ENCODE measurements around the gene NPHP4.

GRCh38 chr1:5895446-5896406 lies 96.5 kb downstream of the NPHP4 start:
- TF ChIP-seq, protein P1, sequence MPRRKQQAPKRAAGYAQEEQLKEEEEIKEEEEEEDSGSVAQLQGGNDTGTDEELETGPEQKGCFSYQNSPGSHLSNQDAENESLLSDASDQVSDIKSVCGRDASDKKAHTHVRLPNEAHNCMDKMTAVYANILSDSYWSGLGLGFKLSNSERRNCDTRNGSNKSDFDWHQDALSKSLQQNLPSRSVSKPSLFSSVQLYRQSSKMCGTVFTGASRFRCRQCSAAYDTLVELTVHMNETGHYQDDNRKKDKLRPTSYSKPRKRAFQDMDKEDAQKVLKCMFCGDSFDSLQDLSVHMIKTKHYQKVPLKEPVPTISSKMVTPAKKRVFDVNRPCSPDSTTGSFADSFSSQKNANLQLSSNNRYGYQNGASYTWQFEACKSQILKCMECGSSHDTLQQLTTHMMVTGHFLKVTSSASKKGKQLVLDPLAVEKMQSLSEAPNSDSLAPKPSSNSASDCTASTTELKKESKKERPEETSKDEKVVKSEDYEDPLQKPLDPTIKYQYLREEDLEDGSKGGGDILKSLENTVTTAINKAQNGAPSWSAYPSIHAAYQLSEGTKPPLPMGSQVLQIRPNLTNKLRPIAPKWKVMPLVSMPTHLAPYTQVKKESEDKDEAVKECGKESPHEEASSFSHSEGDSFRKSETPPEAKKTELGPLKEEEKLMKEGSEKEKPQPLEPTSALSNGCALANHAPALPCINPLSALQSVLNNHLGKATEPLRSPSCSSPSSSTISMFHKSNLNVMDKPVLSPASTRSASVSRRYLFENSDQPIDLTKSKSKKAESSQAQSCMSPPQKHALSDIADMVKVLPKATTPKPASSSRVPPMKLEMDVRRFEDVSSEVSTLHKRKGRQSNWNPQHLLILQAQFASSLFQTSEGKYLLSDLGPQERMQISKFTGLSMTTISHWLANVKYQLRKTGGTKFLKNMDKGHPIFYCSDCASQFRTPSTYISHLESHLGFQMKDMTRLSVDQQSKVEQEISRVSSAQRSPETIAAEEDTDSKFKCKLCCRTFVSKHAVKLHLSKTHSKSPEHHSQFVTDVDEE (CRISPR knock-in tag; IDR thresholded peaks at IDR 0.05) = no peak
- TF ChIP-seq ZNF565 (CRISPR knock-in tag; conservative IDR thresholded peaks at IDR 0.05; ENCODE audit: low read depth) = no peak
